ENCODE results near the gene NPDC1. TPM values are rescaled to one million over a fixed set of nuclear protein-coding genes. Genes with fewer than 3 reads are reported as not detected.
A peak's percentile ranks its signal among the peaks of the same experiment; 100 is the strongest.

Gene NPDC1
- total and polyA plus RNA-seq, 2 of the 8 experiments (the other 6 are each of a cell fraction or from before 2014, with no cell fraction given): 26.2 to 44.1 TPM

DNA sequence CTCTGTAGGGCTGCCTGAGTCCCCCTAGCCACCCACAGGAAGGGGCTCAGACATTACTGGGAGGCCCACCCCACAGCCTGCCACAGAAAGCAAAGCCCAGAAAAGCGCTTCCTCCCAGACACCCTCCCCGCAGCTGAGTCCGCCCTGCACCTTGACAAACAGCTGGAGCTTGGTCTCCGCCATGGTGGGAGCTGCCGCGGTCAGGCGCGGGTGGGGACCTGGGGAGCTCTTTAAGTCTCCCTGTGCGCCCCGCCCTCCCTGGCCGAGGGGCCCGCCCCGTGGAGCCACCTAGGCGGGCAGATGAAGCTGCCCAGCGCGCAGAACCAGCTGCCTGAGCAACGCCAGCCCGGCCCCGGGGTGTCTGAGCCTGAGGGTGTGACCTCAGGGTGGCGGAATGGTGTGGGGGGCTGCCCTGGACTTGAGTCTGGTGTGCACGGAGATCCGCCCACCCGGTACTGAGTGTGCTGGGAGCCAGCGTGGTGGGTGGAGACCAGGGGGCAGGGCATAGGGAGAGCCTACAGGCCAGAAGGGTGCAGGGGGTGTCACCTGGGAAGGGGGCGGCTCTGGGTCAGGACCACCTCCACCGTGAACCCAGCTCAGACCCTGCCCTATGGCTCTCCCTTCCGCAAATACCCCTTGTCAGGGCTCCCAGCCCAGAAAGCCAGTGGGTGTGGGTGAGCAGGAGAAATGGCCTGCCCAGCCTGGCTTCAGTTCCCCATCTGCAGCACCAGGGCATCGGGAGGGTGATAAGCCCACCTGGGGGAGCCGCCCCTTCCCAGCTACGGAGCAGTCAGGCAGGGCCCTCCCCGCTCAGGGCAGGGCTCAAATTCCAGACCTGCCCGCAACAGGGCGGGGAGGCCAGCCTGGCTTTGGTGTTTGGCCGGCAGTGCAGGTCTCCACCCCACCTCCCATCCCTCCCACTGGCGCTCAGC, 49.4 kb downstream of the NPDC1 start, which contains the start of gene CLIC3 (continued):
- no peak for TF ChIP-seq BRCA1 (IDR thresholded peaks at IDR 0.05; ENCODE audit: low read depth, low read length)
- no peak for TF ChIP-seq BACH1 (IDR thresholded peaks at IDR 0.05; ENCODE audit: low read length)
- TF ChIP-seq, protein P1, sequence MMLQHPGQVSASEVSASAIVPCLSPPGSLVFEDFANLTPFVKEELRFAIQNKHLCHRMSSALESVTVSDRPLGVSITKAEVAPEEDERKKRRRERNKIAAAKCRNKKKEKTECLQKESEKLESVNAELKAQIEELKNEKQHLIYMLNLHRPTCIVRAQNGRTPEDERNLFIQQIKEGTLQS (IDR thresholded peaks at IDR 0.05; ENCODE audit: insufficient read depth, low read depth, low read length): no peak
- TF ChIP-seq CBX5 (IDR thresholded peaks at IDR 0.05; ENCODE audit: low read depth, low read length): no peak
- 0 out of 4 replicates have a peak, but pooled peaks of 1 of the 2 experiments have one; percentile 12 for TF ChIP-seq SIN3A (conservative IDR thresholded peaks at IDR 0.05 in 1 of 2, IDR thresholded peaks at IDR 0.05 in 1 of 2; ENCODE audit: low read depth in 1 of 2, low read length in 2 of 2)
- TF ChIP-seq MAFK (IDR thresholded peaks at IDR 0.05; ENCODE audit: low read depth, low read length): no peak
